A549 (cell line): ENCODE results near the gene LRRC3C.

Source experiments
- CHD4 ChIP-seq: fragments of 200-600 bp; sonication (generic); IDR thresholded peaks from 2 replicates; pipeline ENCODE4 v1.6.1; 2016; ENCODE audit warnings: antibody characterized with exemption, mild to moderate bottlenecking, borderline replicate concordance
- JUN ChIP-seq, 2 experiments: fragments of >200 bp; sonication (Bioruptor Twin); formaldehyde crosslinking; IDR thresholded peaks; 2 replicates in 1 of 2; 3 replicates in 1 of 2; pipeline ENCODE4 v1.6.1; 2016 to 2017
- POLR2A ChIP-seq: IDR thresholded peaks from 2 replicates; pipeline ENCODE4 v1.6.1; 2012; ENCODE audit warnings: mild to moderate bottlenecking, low read length
- TF ChIP-seq, protein P1 (sequence below): IDR thresholded peaks from 2 replicates; pipeline ENCODE4 v1.6.1; 2012
- TF ChIP-seq, protein P2 (sequence below): fragments of >200 bp; sonication (Bioruptor Twin); formaldehyde crosslinking; IDR thresholded peaks from 3 replicates; pipeline ENCODE4 v1.5.1; 2016
- TF ChIP-seq, protein P3 (sequence below): fragments of 200-600 bp; sonication (generic); IDR thresholded peaks from 2 replicates; pipeline ENCODE4 v1.6.1; 2016; ENCODE audit warnings: antibody characterized with exemption, mild to moderate bottlenecking, moderate library complexity

DNA sequence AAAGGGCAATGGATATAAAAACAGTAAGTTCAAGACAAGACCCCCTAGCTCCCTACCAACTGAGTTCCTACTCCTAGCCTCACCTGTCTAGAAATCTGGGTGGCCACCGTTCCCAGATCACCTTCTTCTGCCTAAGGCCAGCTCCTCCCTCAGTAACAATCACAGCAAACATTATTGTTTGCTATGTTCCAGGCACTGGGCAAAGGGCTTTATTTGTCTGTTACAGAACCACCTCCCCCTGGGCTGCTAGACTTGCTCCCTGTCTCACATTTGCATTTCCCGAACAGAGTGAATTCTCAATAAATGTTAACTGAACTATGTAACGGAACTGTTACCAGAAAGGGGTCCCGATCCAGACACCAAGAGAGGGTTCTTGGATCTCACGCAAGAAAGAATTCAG lies 6.8 kb downstream of the LRRC3C start:
- TF ChIP-seq, protein P1, sequence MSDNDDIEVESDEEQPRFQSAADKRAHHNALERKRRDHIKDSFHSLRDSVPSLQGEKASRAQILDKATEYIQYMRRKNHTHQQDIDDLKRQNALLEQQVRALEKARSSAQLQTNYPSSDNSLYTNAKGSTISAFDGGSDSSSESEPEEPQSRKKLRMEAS, result no peak
- TF ChIP-seq, protein P2, sequence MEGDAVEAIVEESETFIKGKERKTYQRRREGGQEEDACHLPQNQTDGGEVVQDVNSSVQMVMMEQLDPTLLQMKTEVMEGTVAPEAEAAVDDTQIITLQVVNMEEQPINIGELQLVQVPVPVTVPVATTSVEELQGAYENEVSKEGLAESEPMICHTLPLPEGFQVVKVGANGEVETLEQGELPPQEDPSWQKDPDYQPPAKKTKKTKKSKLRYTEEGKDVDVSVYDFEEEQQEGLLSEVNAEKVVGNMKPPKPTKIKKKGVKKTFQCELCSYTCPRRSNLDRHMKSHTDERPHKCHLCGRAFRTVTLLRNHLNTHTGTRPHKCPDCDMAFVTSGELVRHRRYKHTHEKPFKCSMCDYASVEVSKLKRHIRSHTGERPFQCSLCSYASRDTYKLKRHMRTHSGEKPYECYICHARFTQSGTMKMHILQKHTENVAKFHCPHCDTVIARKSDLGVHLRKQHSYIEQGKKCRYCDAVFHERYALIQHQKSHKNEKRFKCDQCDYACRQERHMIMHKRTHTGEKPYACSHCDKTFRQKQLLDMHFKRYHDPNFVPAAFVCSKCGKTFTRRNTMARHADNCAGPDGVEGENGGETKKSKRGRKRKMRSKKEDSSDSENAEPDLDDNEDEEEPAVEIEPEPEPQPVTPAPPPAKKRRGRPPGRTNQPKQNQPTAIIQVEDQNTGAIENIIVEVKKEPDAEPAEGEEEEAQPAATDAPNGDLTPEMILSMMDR, result no peak
- TF ChIP-seq, protein P3, sequence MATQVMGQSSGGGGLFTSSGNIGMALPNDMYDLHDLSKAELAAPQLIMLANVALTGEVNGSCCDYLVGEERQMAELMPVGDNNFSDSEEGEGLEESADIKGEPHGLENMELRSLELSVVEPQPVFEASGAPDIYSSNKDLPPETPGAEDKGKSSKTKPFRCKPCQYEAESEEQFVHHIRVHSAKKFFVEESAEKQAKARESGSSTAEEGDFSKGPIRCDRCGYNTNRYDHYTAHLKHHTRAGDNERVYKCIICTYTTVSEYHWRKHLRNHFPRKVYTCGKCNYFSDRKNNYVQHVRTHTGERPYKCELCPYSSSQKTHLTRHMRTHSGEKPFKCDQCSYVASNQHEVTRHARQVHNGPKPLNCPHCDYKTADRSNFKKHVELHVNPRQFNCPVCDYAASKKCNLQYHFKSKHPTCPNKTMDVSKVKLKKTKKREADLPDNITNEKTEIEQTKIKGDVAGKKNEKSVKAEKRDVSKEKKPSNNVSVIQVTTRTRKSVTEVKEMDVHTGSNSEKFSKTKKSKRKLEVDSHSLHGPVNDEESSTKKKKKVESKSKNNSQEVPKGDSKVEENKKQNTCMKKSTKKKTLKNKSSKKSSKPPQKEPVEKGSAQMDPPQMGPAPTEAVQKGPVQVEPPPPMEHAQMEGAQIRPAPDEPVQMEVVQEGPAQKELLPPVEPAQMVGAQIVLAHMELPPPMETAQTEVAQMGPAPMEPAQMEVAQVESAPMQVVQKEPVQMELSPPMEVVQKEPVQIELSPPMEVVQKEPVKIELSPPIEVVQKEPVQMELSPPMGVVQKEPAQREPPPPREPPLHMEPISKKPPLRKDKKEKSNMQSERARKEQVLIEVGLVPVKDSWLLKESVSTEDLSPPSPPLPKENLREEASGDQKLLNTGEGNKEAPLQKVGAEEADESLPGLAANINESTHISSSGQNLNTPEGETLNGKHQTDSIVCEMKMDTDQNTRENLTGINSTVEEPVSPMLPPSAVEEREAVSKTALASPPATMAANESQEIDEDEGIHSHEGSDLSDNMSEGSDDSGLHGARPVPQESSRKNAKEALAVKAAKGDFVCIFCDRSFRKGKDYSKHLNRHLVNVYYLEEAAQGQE, result no peak
- TF ChIP-seq JUN (IDR thresholded peaks at IDR 0.05), result no peak
- TF ChIP-seq POLR2A, result no peak
- TF ChIP-seq CHD4, result no peak
